HG03442 (cell line): ENCODE data around the gene CDH4.

ENCODE experiments used
- ATAC-seq: cut with Tn5 transposase; IDR thresholded peaks from one replicate; pipeline ENCODE4 v1.9.1; 2021; ENCODE audit warnings: mild to moderate bottlenecking, moderate library complexity; ENCODE audit not compliant: unreplicated experiment

CDH4 gene

DNA sequence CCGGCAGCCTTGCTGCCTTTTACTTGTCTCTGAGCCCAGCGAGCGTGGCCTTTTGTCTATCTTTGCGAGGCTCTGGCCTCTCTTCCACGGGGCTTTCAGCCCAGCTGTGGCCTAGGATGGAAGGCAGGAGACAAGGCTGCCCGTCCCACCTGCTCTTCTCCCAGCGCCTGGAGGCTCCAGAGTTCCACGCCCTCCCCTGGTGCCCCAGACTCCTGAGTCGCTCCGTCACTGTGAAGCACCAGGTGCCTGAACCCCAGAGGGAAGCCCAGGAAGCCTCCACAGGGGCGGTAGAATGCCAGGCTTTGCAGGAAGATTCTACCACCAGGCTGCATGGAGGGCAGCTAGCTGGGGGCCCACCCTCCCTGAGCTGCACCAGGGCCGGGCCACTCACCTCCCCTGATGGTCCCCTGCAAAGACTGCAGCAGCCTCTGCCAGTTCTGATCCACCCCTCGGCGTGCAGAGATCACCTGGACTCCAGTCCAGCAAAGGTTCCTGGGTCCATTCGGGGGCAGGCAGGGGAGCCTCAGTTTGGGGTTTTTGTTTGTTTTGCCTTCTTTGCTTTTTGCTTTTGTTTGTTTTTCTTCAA is 384.6 kb downstream of the CDH4 start:
- no peak for ATAC-seq

DNA sequence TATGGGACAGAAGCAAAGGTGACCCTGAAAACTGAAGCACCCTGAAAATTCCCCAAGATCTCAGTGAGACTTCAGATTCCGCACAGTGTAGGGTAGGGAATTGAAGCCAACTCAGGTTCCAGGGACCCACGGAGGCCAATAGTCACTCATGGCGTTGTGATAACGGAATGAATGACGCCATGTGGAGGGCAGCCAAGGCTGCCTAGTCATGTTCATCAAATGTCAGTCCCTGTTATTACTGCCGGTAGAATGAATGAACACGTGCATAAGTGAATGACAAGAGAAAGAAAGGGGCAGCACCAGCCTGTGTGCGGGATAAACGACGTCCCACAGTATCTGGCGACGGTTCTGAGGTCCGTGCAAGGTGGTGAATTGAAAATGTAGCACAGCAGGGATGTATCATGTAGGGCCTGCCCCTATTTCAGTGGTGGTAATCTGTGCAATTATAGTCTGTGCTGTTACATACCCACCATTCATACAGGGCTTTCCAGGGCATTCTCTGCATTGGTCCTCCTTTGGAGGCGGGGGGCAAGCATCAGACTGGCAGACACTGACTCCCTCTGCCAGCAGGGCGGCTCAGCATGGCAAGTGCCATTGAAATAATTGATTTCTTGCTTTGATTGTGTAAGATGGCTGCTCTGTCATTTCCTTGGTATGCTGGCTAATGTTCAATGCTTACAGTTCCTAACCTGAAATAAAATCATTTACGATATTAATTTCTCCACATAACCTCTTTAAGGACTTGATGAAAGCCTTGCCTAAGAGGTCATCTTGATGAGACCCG is 386.9 kb downstream of the CDH4 start:
- ATAC-seq = no peak

DNA sequence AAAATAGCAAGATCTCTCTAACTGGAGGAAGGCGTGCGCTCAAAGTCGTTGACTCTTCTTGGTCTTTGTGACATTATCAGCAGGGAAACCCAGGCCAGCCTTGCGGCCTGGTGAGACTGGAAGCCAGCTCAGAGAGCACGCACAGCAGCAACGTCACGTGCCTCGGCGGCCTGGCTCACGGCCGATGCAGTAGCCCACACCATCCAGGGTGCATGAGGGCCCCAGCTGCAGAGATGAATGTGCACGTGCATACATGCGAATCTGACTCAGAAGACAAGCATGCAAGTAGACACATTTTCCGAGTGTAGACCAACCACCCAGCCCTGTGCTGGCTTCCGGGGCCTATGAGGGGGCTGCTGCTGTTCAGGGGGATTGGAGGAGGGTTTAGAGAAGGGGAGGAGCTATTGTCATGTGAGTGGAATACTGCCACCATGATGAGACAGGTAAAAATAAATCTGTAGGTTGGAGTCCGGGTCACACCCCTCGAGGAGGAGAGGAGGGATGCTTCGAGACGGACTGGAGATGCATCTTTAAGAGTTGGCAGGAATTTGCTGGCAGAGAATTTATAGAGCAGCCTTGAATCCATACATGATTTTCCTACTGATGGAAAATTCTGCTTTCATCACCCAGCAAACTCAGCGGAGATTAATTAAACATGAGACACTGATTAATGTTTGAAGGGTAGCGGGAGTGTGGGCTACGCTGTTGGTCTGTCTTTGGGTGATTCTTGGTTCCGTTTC is 388.2 kb downstream of the CDH4 start:
- no peak for ATAC-seq

DNA sequence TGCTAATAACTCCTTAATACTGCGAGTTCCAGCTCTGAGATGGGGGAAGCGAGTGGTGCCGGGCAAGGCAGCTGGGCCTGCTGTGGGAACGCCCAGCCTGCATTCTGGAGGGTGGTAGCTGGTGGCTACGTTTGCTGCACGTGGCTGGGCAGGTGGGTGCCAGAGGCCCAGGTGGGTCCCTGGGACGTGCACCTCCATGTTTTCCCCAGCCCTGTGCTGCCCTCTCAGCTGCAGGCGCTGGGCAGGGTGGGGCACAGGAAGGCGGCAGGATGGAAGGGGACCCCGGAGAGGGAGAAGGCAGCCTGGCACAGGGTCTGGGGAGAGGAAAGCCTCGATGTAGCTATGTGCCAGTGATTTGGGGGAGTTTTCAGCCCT is 388.8 kb downstream of the CDH4 start:
- no peak for ATAC-seq

DNA sequence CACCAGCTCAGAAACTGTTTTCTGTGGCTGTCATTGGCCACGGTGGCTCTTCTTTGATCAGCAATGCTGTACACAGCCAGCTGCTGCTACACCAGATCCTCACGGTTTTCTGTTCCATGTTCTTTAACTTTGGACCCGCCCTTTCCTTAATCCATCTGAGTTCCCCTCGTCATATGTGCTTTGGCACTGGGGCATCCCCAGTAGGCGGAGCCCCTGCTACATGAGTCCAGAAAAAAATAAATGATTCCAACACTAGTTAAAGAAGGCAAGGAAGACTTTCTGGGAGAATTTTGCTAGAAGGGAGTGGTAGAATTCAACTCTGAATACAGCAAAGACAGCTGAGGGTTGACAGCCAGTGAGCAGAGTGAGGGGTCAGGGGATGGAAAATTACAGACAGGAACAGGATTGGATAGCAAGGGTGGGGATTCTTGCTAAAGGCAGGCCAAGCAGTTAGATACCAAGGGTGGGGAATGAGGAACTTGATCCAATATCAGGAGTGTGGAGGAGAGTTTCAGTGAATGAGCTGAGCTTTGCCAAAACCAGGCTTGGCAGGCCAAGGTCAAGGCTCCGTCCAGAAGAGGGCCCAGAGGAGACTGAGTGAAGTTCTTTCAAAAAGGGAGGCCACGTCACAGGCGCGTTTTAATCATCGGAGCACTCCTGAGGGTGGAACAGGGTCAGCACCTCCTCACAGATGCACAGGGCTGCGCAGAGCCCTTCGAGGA is 391.8 kb downstream of the CDH4 start:
- no peak for ATAC-seq

DNA sequence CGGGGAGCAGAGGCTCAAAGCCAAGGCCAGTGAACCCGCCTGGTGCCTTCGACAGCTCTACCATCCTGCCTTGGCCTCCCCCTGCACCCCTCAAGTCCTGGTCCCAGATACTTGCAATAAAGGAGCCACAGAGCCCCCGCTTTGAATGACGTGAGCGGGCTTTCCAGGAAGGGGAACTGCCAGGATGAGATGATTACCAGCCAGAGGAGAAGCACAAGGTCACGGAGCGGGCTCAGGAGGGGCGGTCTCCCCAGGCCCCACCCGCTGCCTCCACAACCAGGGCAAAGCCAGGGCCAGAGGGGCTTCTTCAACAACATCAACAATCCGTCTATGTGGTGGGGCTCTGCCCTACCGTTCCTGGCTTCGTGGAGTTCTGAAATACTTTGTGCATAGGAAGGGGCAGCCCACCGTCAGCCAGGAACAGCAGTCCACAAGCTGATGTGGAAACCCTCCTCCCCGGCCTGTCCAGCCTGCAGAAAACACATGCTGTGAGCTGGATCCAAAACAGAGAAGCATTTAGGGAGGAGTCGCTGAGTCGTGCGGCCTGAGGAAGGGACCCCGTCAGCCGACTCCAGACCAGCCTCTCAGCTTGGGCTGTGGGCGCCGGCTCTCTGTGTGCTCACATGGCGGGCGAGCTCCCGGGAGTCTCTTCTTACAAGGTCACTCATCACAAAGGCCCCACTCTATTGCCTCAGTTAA is 392.5 kb downstream of the CDH4 start:
- ATAC-seq = no peak

DNA sequence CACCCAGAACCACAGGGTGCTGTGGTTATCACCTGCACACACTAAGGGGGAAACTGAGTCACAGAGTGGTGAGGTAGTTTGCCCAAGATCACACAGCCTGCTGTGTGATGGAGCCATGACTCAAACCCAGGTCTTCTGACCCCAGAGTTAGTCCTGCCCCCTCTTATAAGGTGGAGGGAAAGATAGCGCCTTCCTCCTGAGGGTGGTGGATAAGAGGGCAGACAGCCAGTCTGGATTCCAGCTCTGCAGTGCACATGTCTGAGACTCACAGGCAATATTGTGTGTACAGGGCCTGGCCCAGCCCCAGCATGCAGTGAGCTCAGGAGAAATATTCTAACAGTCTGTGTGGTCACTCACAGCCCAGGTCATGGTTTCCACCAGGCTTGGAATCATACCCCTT is 393.7 kb downstream of the CDH4 start:
- no peak for ATAC-seq

DNA sequence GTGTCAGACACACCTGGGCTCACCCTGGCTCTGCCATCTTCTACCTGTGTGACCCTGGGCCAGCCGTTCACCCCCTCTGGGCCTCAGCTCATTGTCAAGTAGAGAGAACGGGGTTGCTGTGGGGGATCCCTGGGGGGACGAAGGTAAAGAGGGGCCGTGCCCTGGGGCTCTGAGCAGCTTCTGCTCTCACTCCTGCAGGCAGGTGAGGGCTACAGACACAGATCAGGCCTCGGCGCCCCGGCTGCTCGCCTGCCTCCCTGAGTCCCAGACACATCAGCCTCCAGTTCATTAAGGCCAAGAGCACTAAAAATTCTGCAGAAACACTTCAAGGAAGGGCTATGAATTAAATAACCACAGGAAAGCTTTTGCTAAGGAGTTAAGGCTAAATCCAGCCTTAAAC is 394.4 kb downstream of the CDH4 start:
- ATAC-seq = no peak

DNA sequence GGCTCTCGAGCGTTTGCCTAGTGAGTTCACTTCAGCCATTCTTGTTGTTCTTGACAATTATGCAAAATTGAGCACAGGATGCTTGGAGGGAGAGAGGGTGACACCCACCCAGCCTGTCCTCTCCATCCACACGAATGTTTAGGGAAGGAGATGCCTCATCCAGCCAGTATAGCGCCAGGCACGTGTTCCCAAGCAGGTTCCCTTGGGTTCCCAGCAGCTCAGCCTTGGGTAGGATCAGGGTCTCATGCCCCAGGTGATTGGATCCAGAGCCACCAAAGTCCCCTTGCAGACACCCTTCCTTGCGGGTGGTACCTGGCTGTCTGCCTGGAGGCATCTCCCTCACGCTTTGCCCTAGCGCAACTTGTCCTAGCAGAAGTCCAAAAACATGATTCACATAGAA is 394.9 kb downstream of the CDH4 start:
- ATAC-seq = no peak

DNA sequence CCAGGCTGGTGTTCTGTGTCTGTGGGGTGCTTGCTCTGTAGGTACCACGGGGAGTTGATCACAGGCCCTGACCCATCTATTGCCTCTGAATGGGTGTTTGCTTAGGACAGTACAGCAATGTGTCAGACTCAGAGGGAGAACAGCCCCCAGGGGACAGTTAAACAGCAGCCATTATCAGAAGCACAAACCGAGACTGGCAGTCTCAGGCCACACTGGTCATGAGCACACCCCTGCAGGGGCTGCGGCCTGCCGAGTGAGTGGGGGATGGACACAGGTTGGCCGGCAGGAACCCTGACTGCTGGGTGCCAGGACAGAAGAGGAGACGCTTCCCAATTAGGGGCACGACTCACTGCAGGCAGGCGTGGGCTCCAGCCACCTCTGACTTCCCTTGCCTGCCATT is 395.6 kb downstream of the CDH4 start:
- no peak for ATAC-seq

DNA sequence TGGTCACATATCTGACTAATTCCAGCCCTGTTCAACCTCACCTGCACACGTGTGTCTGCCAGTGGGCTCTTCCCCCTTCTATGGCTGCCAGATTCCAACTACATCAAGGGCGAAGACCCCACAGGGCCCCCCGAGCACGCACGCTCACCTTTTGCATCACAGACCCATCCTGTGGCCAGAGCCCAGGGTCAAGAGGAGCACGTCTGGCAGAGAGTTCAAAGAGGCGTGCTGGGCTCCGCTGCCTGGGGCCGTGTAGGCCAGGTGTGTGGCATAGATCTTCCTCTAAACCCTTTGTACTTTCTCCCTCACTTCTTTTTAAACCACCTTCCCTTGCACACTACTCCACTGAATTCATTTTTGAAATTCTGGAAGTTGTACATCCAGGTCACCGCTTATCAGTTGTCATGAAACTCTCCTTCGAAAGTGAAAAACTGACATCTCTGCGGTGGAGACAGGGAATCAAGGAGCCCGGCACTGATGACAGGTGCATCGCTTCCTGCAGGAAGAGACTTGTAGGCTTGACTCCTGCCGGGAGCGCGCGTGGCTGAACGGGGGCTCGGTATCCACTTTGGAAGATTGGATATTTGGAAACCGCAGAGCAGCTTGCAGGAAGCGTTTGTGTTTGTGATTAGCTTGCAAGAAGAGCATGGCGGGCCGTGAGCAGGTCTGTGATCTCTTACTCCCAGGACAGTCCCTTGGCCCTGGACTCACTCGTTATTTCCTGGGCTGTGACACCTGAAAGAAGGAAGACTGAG is 397.2 kb downstream of the CDH4 start:
- ATAC-seq = no peak

DNA sequence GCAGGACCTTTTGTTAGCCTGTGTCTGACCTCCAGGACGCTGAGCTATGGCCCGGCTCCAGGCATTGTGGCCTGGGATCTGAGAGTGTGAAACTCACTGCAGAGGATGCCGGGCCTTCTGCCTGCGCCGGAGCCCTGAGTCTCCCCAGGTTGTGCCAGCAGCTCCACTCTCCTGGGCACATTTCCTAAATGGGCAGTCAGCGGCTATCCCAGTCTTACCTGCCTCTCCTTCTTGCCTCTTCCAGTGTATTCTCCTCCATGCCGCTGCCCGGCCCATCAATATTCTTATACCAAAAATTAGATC is 397.8 kb downstream of the CDH4 start:
- ATAC-seq = no peak

DNA sequence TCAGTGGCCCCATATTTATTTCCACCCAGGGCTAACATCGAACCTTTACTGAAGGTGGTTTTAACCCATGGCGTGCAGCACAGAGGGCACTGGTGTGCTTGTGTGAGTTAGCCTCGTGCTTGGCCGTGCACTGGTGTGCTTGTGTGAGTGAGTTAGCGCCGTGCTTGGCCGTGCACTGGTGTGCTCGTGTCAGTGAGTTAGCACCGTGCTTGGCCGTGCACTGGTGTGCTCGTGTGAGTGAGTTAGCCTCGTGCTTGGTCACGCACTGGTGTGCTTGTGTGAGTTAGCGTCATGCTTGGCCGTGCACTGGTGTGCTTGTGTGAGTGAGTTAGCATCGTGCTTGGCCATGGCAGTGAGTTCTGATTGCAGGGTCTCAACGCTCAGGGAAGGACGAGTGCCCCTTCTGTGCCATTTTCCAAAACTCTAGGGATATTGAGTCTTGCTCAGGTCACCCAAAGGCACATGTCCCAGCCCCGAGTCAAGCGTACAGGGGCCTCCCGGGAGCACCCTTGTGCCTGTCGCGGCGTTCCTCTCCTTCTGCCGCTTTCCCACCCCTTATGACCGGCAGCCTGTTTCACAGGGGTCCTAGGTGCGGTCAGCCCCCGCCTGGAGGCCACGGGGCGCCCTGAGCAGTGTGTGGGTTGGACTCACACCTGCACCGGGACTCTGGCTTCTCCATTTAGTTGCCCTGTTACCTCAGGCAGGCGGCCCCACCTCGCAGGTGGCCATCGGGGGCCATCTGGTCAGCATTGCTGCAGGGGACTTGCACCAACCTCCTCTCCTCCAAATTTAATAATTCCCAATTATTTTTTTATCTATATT is 399.1 kb downstream of the CDH4 start:
- ATAC-seq = no peak

DNA sequence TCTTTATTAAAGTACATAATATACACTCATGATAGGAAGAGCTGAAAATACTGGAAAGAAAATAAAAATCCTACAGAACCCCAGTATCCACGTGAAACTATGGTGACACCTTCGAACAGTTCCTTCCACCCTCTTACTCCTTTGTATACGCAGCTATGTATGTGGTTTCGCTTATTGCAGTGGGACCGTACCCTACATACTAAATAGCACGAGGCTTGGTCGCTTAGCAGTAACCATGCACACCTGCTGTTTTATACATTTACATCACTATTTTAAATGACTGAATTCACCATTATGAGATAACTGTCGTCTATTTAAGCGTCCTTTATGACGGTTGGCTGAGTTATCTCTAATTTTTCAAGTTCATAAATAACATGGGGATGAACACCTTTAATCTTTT is 400.1 kb downstream of the CDH4 start:
- ATAC-seq = no peak

DNA sequence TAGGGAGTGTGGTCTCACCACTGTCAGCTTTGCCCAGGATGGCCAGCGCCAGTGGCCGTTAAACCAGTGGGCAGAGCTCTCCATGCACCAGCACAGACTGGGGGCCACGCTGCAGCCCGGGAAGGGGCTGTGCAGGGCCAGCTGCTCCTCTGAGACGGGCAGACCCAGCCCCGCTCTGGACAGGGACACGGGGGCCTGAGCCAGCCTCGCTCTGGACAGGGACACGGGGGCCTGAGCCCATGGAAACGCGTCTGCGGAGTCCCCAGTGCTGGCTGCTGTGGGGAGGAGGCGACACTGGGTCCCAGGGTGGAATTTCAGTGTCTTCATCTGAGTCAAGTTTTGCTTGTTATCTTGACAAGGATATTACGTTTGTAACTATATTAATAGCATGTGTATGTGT is 402.7 kb downstream of the CDH4 start:
- ATAC-seq = no peak

DNA sequence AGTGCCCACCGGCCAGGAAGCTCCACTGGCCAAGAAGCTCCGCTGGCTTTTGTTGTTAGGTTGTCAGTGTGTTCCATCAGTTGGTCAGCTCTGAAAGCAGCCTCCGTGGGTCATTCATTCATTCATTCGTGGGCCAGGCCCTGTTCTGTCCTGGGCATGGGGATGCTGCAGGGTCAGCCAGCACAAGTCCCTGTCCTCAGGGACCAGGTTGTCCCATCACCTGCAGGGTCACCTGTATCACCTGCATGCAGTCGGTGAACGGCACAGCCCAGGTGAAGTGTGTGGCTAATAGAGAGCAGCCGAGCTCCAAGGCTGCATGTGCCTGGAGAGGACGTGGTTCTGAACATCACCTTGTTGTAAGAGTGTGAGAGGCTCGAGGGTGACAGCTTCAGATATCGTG is 403.5 kb downstream of the CDH4 start:
- ATAC-seq = no peak

DNA sequence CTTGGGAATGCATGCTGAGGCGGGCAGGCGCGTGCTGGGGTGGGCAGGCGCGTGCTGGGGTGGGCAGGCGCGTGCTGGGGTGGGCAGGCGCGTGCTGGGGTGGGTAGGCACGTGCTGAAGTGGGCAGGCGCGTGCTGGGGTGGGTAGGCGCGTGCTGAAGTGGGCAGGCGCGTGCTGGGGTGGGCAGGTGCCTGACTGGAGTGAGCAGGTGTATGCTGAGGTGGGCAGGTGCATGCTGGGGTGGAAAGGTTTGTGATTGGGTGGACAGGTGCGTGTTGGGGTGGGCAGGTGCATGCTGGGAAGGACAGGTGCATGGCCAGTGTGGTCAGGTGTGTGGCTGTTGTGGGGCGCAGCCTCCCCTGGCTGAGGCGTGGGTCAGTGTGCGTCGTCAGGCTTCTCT is 404.1 kb downstream of the CDH4 start:
- no peak for ATAC-seq

DNA sequence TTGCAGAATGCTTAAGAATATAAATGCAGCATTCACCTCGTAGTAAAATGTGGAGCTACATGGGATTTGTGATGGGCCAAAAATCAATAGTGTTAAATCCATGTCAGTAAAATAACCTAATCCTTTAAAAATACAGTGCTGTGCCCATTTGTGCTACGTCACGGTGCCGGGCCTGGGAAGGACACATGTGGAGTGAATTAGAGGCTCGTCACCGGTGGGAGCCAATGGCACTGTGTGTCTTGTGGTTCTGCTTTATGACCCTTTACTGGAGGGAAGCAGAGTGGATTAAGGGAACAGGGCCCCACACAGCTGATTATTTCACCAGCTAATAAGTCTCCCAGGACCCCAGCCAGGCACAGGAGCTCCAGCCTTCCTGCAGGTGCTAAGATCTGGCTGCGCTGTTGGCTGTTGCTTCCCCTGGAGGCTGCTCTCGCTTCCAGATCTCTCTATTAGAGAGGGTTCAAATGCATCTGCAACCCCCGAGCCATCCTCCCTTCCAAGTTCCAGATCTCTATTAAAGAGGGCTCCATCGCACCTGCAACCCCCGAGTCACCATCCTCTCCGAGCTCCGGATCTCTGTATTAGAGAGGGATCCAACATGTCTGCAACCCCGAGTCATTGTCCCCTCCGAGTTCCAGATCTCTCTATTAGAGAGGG is 405.8 kb downstream of the CDH4 start:
- no peak for ATAC-seq

DNA sequence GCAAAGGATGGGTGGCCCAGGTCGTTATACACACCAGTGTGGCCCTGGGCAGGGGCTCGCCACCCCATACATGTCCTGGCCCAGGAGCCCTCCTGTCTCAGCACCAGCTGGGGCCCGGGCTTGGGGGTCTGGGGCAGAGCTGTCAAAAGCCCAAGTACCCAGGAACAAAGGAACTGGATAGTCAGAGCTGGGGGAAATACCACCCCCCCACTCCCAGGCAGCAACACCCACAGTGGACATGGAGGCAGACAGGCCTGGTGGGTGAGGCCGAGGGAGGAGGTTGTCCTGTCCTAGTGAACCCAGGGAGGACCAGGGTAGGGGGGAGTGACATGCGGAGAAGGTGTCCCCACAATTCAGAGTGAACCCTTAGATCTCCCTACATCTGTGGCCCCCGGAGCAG is 406.5 kb downstream of the CDH4 start:
- ATAC-seq = no peak
